Right lobe of liver (tissue), 4 donors: ENCODE data around the gene FBLIM1.

Source experiments
- CTCF ChIP-seq, 4 donors: fragments of 200-600 bp in 3 of 4; fragments of 450-650 bp in 1 of 4; IDR thresholded peaks; one replicate each; pipeline versions ENCODE4 v1.5.1 to v1.8.0; 2016 to 2022; ENCODE audit warnings: antibody characterized with exemption in 4 of 4, mild to moderate bottlenecking in 2 of 4
- POLR2A ChIP-seq: fragments of 450-650 bp; IDR thresholded peaks from one replicate; pipeline ENCODE4 v1.6.1; 2017; ENCODE audit warnings: antibody characterized with exemption, mild to moderate bottlenecking
- donor health status: DM: no; HTN: no; CAD: no.
- donor health status: DM: no; HTN: no; CAD: no.
- donor health status: DM: no; HTN: yes; CAD: no.

- TF ChIP-seq CTCF (IDR thresholded peaks at IDR 0.05) (no peak), POLR2A (no peak)
Measured at GRCh38 chr1:15728937-15729657, 29.5 kb upstream of the FBLIM1 start.
